ENCODE measurements around the gene AK5. TPM values are rescaled to one million over a fixed set of nuclear protein-coding genes. Genes with fewer than 3 reads are reported as not detected.

AK5 gene
- total RNA-seq, 1 donor from 2014 or later, result not detected

- no peaks in the 10 kb centered on the region for H3K9me3 Mint-ChIP-seq (ENCODE audit: unreplicated experiment)
- no peaks in the 10 kb centered on the region for H3K27me3 Mint-ChIP-seq (ENCODE audit: unreplicated experiment)
- H3K4me1 Mint-ChIP-seq (ENCODE audit: unreplicated experiment), result no peaks in the 10 kb centered on the region
- H3K27ac Mint-ChIP-seq (ENCODE audit: unreplicated experiment), result no peak overlapping the region
- H3K36me3 Mint-ChIP-seq (ENCODE audit: low read depth, unreplicated experiment), result no peaks in the 10 kb centered on the region
- DNase-seq (ENCODE audit: low spot score), result no peak
- TF ChIP-seq CTCF (IDR thresholded peaks at IDR 0.05; ENCODE audit: unreplicated experiment), result no peak
- H3K4me3 Mint-ChIP-seq (ENCODE audit: unreplicated experiment), result no peak overlapping the region
These were observed 88.9 kb downstream of the AK5 start for GRCh38 chr1:77370583-77371306.

GRCh38 chr1:77371396-77371795 lies 89.6 kb downstream of the AK5 start:
- TF ChIP-seq CTCF (IDR thresholded peaks at IDR 0.05; ENCODE audit: unreplicated experiment), result no peak
- no peak overlapping the region for H3K4me3 Mint-ChIP-seq (ENCODE audit: unreplicated experiment)
- no peaks in the 10 kb centered on the region for H3K36me3 Mint-ChIP-seq (ENCODE audit: low read depth, unreplicated experiment)
- no peaks in the 10 kb centered on the region for H3K4me1 Mint-ChIP-seq (ENCODE audit: unreplicated experiment)
- no peaks in the 10 kb centered on the region for H3K9me3 Mint-ChIP-seq (ENCODE audit: unreplicated experiment)
- no peaks in the 10 kb centered on the region for H3K27me3 Mint-ChIP-seq (ENCODE audit: unreplicated experiment)
- no peak overlapping the region for H3K27ac Mint-ChIP-seq (ENCODE audit: unreplicated experiment)
- DNase-seq (ENCODE audit: low spot score), result no peak

GRCh38 chr1:77373702-77374101 lies 91.9 kb downstream of the AK5 start:
- Mint-ChIP-seq H3K27ac (ENCODE audit: unreplicated experiment) (no peak overlapping the region), H3K9me3 (ENCODE audit: unreplicated experiment) (no peaks in the 10 kb centered on the region), H3K27me3 (ENCODE audit: unreplicated experiment) (no peaks in the 10 kb centered on the region), H3K36me3 (ENCODE audit: low read depth, unreplicated experiment) (no peaks in the 10 kb centered on the region), H3K4me1 (ENCODE audit: unreplicated experiment) (no peaks in the 10 kb centered on the region), H3K4me3 (ENCODE audit: unreplicated experiment) (no peak overlapping the region)
- no peak for TF ChIP-seq CTCF (IDR thresholded peaks at IDR 0.05; ENCODE audit: unreplicated experiment)
- DNase-seq (ENCODE audit: low spot score), result no peak

GRCh38 chr1:77375541-77375940 lies 93.7 kb downstream of the AK5 start:
- H3K36me3 Mint-ChIP-seq (ENCODE audit: low read depth, unreplicated experiment), result no peaks in the 10 kb centered on the region
- H3K9me3 Mint-ChIP-seq (ENCODE audit: unreplicated experiment), result no peaks in the 10 kb centered on the region

More at GRCh38 chr1:77375541-77375940, 93.7 kb downstream of the AK5 start:
- no peak for DNase-seq (ENCODE audit: low spot score)
- Mint-ChIP-seq H3K27me3 (ENCODE audit: unreplicated experiment) (no peaks in the 10 kb centered on the region), H3K4me1 (ENCODE audit: unreplicated experiment) (no peaks in the 10 kb centered on the region), H3K4me3 (ENCODE audit: unreplicated experiment) (no peak overlapping the region), H3K27ac (ENCODE audit: unreplicated experiment) (no peak overlapping the region)
- no peak for TF ChIP-seq CTCF (IDR thresholded peaks at IDR 0.05; ENCODE audit: unreplicated experiment)

Data from endothelial cell (in vitro differentiated cells).